K562 (cell line): ENCODE measurements around the gene TP53I13. TPM values are rescaled to one million over a fixed set of nuclear protein-coding genes. Genes with fewer than 3 reads are reported as not detected.

Experiments used
- ATAC-seq: fragments of 200-7000 bp; cut with Tn5 transposase; 3 replicates; pipeline ENCODE4 v1.9.1; 2020; ENCODE audit warnings: moderate library complexity
- BruUV-seq: library from RNA; stranded (reverse); fragments of 400-500 nt; replicated peaks from 2 replicates; lab custom pipeline; 2021; lab: Mats Ljungman, UMichigan
- CTCF ChIA-PET: fragments of 300-600 bp; formaldehyde crosslinking; extraction: SDS; loops from one replicate; lab custom pipeline; 2021; ENCODE audit warnings: low intra/inter-chr PET ratio; lab: Yijun Ruan, JAX
- POLR2A ChIA-PET: fragments of 300-600, 350-650 bp; sonication (Branson Sonifier 250); formaldehyde crosslinking; extraction: SDS; loops from one replicate; lab custom pipeline; 2021; ENCODE audit warnings: antibody characterized with exemption, inconsistent platforms; lab: Yijun Ruan, JAX
- DNase-seq, 4 experiments: peaks; one replicate each; pipeline versions ENCODE4 v3.0.0 to v3.0.0-alpha.2; 2011 to 2018; ENCODE audit warnings: low spot score in 3 of 4, mixed read lengths in 3 of 4; ENCODE audit errors: extremely low read depth in 1 of 4
- FAIRE-seq: peaks from 2 replicates; lab custom pipeline; 2011; peaks lifted over from hg19 to GRCh38; lab: Jason Lieb, UNC
- H2AFZ ChIP-seq: 2 replicates; pipeline ENCODE4 v1.6.0; 2011; ENCODE audit warnings: low read depth, low read length, control low read depth, inconsistent platforms
- H3K27ac ChIP-seq: fragments of 200-600 bp; 3 replicates; pipeline ENCODE4 v1.8.0; 2011; ENCODE audit warnings: low read depth, mild to moderate bottlenecking, control low read depth, inconsistent platforms, low read length, moderate library complexity, mixed read lengths; ENCODE audit errors: extremely low read depth
- H3K27me3 ChIP-seq, 2 experiments: fragments of 300-600 bp in 1 of 2; 2 replicates in 1 of 2; 3 replicates in 1 of 2; pipeline versions ENCODE4 v1.6.0 to v1.8.0; 2011; ENCODE audit warnings: inconsistent platforms in 2 of 2, low read length in 2 of 2, mild to moderate bottlenecking in 1 of 2, mixed read lengths in 1 of 2, moderate library complexity in 1 of 2; ENCODE audit not compliant: control insufficient read depth in 2 of 2, insufficient read depth in 2 of 2
- H3K36me3 ChIP-seq: fragments of 300-600 bp; 3 replicates; pipeline ENCODE4 v1.8.0; 2011; ENCODE audit warnings: mild to moderate bottlenecking, low read length, inconsistent platforms; ENCODE audit not compliant: control insufficient read depth, insufficient read depth
- H3K4me1 ChIP-seq, 2 experiments: fragments of 200-600 bp in 1 of 2; replicated peaks in 1 of 2; 2 replicates in 1 of 2; 3 replicates in 1 of 2; pipeline versions ENCODE4 v1.5.1 to v1.8.0; 2011; ENCODE audit warnings: inconsistent platforms in 2 of 2, low read length in 2 of 2, mild to moderate bottlenecking in 1 of 2, mixed read lengths in 1 of 2, moderate library complexity in 1 of 2; ENCODE audit not compliant: control insufficient read depth in 2 of 2, insufficient read depth in 2 of 2
- H3K4me2 ChIP-seq: 2 replicates; pipeline ENCODE4 v1.6.1; 2011; ENCODE audit warnings: low read length, control low read depth, inconsistent platforms, mixed read lengths; ENCODE audit not compliant: insufficient read depth
- H3K4me3 ChIP-seq: fragments of 200-600 bp; sonication (generic), shearing (Covaris generic); 2 replicates; pipeline ENCODE4 v1.5.1; 2016; ENCODE audit warnings: control low read depth, inconsistent platforms
- H3K79me2 ChIP-seq: fragments of 200-600 bp; 3 replicates; pipeline ENCODE4 v1.8.0; 2011; ENCODE audit warnings: low read length, inconsistent platforms; ENCODE audit not compliant: control insufficient read depth, insufficient read depth
- H3K9ac ChIP-seq, 2 experiments: 2 replicates each; pipeline versions ENCODE4 v1.6.0 to v1.6.1; 2011; ENCODE audit warnings: low read depth in 2 of 2, low read length in 2 of 2, control low read depth in 1 of 2, inconsistent platforms in 1 of 2, mild to moderate bottlenecking in 1 of 2, mixed read lengths in 1 of 2; ENCODE audit not compliant: insufficient read depth in 1 of 2
- H3K9me1 ChIP-seq: one replicate; pipeline ENCODE4 v1.6.0; 2011; ENCODE audit warnings: inconsistent platforms, mild to moderate bottlenecking, low read length, moderate library complexity; ENCODE audit not compliant: control insufficient read depth, insufficient read depth
- H3K9me3 ChIP-seq: replicated peaks from 2 replicates; pipeline ENCODE4 v1.5.1; 2011; ENCODE audit warnings: low read depth, low read length, inconsistent platforms; ENCODE audit not compliant: control insufficient read depth, insufficient read depth
- H4K20me1 ChIP-seq: replicated peaks from 2 replicates; pipeline ENCODE4 v1.6.1; 2011; ENCODE audit warnings: low read length, inconsistent platforms, mixed read lengths; ENCODE audit not compliant: control insufficient read depth, insufficient read depth
- ARID4B ChIP-seq: sonication (generic); formaldehyde crosslinking; IDR thresholded peaks from 2 replicates; pipeline ENCODE4 v1.8.0; 2022; ENCODE audit warnings: mild to moderate bottlenecking, missing genetic modification reagents
- ATF1 ChIP-seq, 2 experiments: fragments of 450-650 bp in 1 of 2; IDR thresholded peaks; 2 replicates each; pipeline ENCODE4 v1.6.1; 2016; ENCODE audit warnings: missing compliant biosample characterization in 1 of 2, missing genetic modification characterization in 1 of 2
- BRD4 ChIP-seq: fragments of 200-600 bp; sonication (generic); IDR thresholded peaks from 2 replicates; pipeline ENCODE4 v1.6.1; 2017; ENCODE audit warnings: inconsistent platforms
- BRF1 ChIP-seq: IDR thresholded peaks from 3 replicates; pipeline ENCODE4 v1.6.1; 2011; ENCODE audit warnings: borderline replicate concordance, mild to moderate bottlenecking; ENCODE audit not compliant: insufficient read length; ENCODE audit errors: extremely low read depth
- EWSR1 ChIP-seq: fragments of 450-650 bp; IDR thresholded peaks from 2 replicates; pipeline ENCODE4 v1.6.1; 2018; ENCODE audit warnings: borderline replicate concordance, mild to moderate bottlenecking, low read depth, moderate library complexity; ENCODE audit not compliant: partially characterized antibody
- FOXP1 ChIP-seq: sonication (generic); formaldehyde crosslinking; IDR thresholded peaks from 2 replicates; pipeline ENCODE4 v1.8.0; 2022; ENCODE audit warnings: mild to moderate bottlenecking, missing genetic modification reagents
- MIER1 ChIP-seq: fragments of 450-650 bp; IDR thresholded peaks from 2 replicates; pipeline ENCODE4 v1.6.1; 2016; ENCODE audit warnings: antibody characterized with exemption, mild to moderate bottlenecking, low read depth
- NFIC ChIP-seq: fragments of 450-650 bp; IDR thresholded peaks from 2 replicates; pipeline ENCODE4 v1.6.1; 2017; ENCODE audit warnings: mild to moderate bottlenecking, inconsistent platforms
- SMARCB1 ChIP-seq: IDR thresholded peaks from 2 replicates; pipeline ENCODE4 v1.6.1; 2011; ENCODE audit warnings: improper control_type of control experiment, low read depth; ENCODE audit not compliant: insufficient read length
- THRAP3 ChIP-seq: fragments of 450-650 bp; IDR thresholded peaks from 2 replicates; pipeline ENCODE4 v1.6.1; 2016; ENCODE audit warnings: mild to moderate bottlenecking, inconsistent platforms, borderline replicate concordance
- ZC3H4 ChIP-seq: sonication (generic); formaldehyde crosslinking; IDR thresholded peaks from 2 replicates; pipeline ENCODE4 v1.9.0; 2021; ENCODE audit warnings: missing genetic modification reagents, borderline replicate concordance
- ZNF431 ChIP-seq: sonication (generic); formaldehyde crosslinking; IDR thresholded peaks from 2 replicates; pipeline ENCODE4 v1.8.0; 2022; ENCODE audit warnings: mild to moderate bottlenecking, missing genetic modification reagents
- ZNF696 ChIP-seq: fragments of 250-450 bp; sonication (Bioruptor Pico); conservative IDR thresholded peaks from 2 replicates; pipeline ENCODE4 v1.4.0; 2020; ENCODE audit warnings: mild to moderate bottlenecking, moderate library complexity
- WGBS: fragments of 100-300 bp; shearing (Covaris generic); methylation state at CpG from one replicate; pipeline ENCODE4 v1.1.6; 2016; ENCODE audit warnings: low coverage, mixed read lengths; ENCODE audit not compliant: insufficient coverage; ENCODE audit errors: missing lambda C conversion rate; 5-methylcytosine and 5-hydroxymethylcytosine counted together
- in situ Hi-C: fragments of 300-500 bp; cut with MboI; formaldehyde crosslinking; loops from 4 replicates; pipeline ENCODE4 v1.15.0; 2018; ENCODE audit warnings: inconsistent platforms, mixed read lengths
- intact Hi-C: fragments of 100-400 bp; cut with micrococcal nuclease; formaldehyde crosslinking; loops from 2 replicates; pipeline ENCODE4 v1.14.2; 2022
- polyA plus RNA-seq, 8 experiments: library from polyadenylated mRNA; depleted of rRNA in 4 of 8; stranded (reverse) in 5 of 8; unstranded in 3 of 8; fragments of >200 nt; fragmentation: Nextera tagmentation in 2 of 8; fragmentation: Illumina TruSeq in 1 of 8; extraction: Ambion mirVana in 2 of 8; extraction: Trizol in 1 of 8; gene quantifications; 2 replicates each; pipeline versions ENCODE4 v1.2.1 to v1.2.3, GENCODE V29; 2011 to 2014; ENCODE audit warnings: inconsistent platforms in 1 of 8, missing spikeins in 1 of 8
- total RNA-seq, 7 experiments: library from RNA; depleted of rRNA in 6 of 7; stranded (reverse); fragments of >200 nt in 6 of 7; fragmentation: Illumina TruSeq in 2 of 7; extraction: Trizol in 2 of 7; gene quantifications; 2 replicates each; pipeline versions ENCODE4 v1.2.1 to v1.2.3, GENCODE V29; 2011 to 2021; ENCODE audit warnings: low replicate concordance in 1 of 7
- TF ChIP-seq, protein P1 (sequence below): fragments of 250-450 bp; sonication (Bioruptor Pico); IDR thresholded peaks from 2 replicates; pipeline ENCODE4 v1.5.0; 2020; ENCODE audit warnings: mild to moderate bottlenecking

The TP53I13 gene
- total and polyA plus RNA-seq, 9 of the 15 experiments (the other 6 are each of a cell fraction or from before 2014, with no cell fraction given) = 0.08 to 28.3 (median 9.1) TPM

DNA sequence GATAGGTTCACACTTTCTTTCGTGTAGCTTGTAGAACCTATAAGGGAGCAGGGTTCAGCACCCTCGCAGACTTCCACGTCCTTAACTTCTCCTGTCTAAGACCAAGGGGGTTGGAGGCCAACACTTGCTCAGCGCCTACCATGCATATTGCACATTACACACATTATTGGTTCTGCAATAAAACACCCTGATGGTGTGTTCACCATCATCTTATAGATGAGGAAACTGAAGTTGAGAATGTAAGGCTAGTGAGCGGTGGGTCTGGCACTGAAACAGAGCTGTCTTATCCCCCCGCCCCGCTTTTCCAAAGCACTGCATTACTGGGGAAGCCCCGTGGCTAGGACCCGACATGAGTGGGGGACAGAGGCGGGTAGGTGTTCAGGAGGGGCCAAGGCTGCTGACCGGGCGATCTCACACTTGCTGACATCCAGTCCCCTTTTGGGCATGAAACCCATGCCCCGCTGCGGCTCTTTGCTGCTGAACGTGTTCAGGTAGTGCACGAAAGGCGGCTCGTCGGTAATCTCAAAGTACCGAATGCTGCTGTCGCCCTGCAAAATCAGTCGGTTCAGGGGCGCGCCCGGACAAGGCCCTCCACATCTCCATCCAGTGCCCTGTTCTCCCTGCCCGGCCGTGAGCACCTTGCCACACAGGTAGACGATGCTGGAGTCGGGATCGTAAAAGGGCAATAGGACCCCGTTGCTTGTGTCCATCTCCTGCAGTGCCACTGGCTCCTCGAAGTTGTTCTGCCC is 48.0 kb downstream of the TP53I13 start (continued):
- TF ChIP-seq ZC3H4 (CRISPR knock-in tag) (no peak), FOXP1 (CRISPR knock-in tag) (no peak), ZNF696 (CRISPR knock-in tag) (no peak)
- TF ChIP-seq, all 486 proteins: peak for 0

DNA sequence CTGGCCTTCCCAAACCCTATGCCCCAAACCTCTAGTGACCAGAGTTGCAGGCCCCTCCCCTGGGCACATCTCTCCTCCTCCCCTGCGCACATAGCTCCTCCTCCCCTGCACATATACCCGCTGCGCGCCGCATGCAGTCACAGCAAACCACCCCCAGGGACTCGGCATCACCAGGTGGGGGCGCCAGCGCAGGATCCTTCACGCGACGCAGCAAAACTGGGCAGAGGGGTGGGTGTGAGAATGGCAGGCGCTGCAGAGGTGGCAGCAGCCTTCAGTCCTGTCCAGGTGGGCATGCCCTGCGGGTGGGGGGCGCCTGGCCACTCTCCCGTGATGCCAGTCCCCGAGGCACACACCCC is 48.6 kb downstream of the TP53I13 start:
- Histone ChIP-seq H3K4me1 (peaks cover 27 to 66% of the 10 kb centered on the region in 2 experiments), H3K9ac (peak overlapping the region in 1 of 2 experiments; percentile 88; a peak in 2 of 4 replicates), H4K20me1 (no peaks in the 10 kb centered on the region; the same call in 1 of the 2 replicates), H3K79me2 (no peaks in the 10 kb centered on the region), H3K9me1 (no peaks in the 10 kb centered on the region), H3K36me3 (no peaks in the 10 kb centered on the region), H3K4me2 (no peak overlapping the region; the same call in 1 of the 2 replicates), H3K9me3 (no peaks in the 10 kb centered on the region), H3K27ac (no peak overlapping the region), H3K4me3 (no peak overlapping the region), H2AFZ (peak overlapping the region; percentile 95), H3K27me3 (no peaks in the 10 kb centered on the region)
- in situ Hi-C loops = no loop called here
- 43% methylated on average over 8 of the region's 16 CpGs for WGBS
- no TSS peak for BruUV-seq
- DNase-seq (peak; percentile 56 to 66 (median 60)), ATAC-seq (peak; percentile 23), FAIRE-seq (no peak)
- ChIA-PET POLR2A (interaction anchor here (0.6 to 1.9 kb wide), 4 partner anchors 22 to 820 kb away, joined by 3 to 4 read pairs (median 3); no protein-coding TSS in a partner anchor), CTCF (interaction anchor here (1.2 kb wide), 2 partner anchors 32 to 36 kb away, joined by 3 to 5 read pairs; no protein-coding TSS in a partner anchor)
- intact Hi-C loops = loop anchor here (10.0 kb wide), 1 partner anchor 472 kb away; no protein-coding TSS in a partner anchor
- TF ChIP-seq BRF1 = no peak
- no peak for TF ChIP-seq EWSR1
- no peak for TF ChIP-seq MIER1
- TF ChIP-seq ARID4B (CRISPR knock-in tag) = peak; percentile 4; the same call in 1 of the 2 replicates
- TF ChIP-seq THRAP3 = no peak
- no peak for TF ChIP-seq ATF1 (CRISPR knock-in tag; IDR thresholded peaks at IDR 0.05)
- no peak for TF ChIP-seq ATF1 (tag; IDR thresholded peaks at IDR 0.05)
- peak; percentile 31; the same call in 1 of the 2 replicates for TF ChIP-seq NFIC
- TF ChIP-seq, protein P1, sequence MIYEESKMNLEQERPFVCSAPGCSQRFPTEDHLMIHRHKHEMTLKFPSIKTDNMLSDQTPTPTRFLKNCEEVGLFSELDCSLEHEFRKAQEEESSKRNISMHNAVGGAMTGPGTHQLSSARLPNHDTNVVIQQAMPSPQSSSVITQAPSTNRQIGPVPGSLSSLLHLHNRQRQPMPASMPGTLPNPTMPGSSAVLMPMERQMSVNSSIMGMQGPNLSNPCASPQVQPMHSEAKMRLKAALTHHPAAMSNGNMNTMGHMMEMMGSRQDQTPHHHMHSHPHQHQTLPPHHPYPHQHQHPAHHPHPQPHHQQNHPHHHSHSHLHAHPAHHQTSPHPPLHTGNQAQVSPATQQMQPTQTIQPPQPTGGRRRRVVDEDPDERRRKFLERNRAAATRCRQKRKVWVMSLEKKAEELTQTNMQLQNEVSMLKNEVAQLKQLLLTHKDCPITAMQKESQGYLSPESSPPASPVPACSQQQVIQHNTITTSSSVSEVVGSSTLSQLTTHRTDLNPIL (CRISPR knock-in tag) = no peak
- no peak for TF ChIP-seq SMARCB1
- TF ChIP-seq BRD4 = no peak
- TF ChIP-seq ZNF431 (CRISPR knock-in tag) = 0 out of 2 replicates have a peak, but pooled peaks have one; percentile 13
